Sigmoid colon (tissue), 7 donors: ENCODE results near the gene KCNQ1OT1. TPM values are rescaled to one million over a fixed set of nuclear protein-coding genes. Genes with fewer than 3 reads are reported as not detected.

Source experiments
- DNase-seq: peaks from one replicate; pipeline ENCODE4 v3.0.0-alpha.2; 2019
- H3K27ac ChIP-seq, 4 donors: fragments of 200-600 bp; sonication (generic); one replicate each; pipeline ENCODE4 v1.5.1; 2016 to 2019; ENCODE audit warnings: mild to moderate bottlenecking in 1 of 4
- H3K27me3 ChIP-seq, 3 donors: fragments of 200-600 bp; sonication (generic); one replicate each; pipeline ENCODE4 v1.5.1; 2019; ENCODE audit warnings: mild to moderate bottlenecking in 1 of 3
- H3K36me3 ChIP-seq, 4 donors: fragments of 200-600 bp; sonication (generic); one replicate each; pipeline ENCODE4 v1.5.1; 2016 to 2019
- H3K4me1 ChIP-seq, 4 donors: fragments of 200-600 bp; sonication (generic); one replicate each; pipeline ENCODE4 v1.5.1; 2017 to 2019
- H3K4me3 ChIP-seq, 4 donors: fragments of 200-600 bp; sonication (generic); one replicate each; pipeline ENCODE4 v1.5.1; 2017 to 2019; ENCODE audit warnings: mild to moderate bottlenecking in 2 of 4, moderate library complexity in 1 of 4
- H3K9me3 ChIP-seq, 4 donors: fragments of 200-600 bp in 3 of 4; sonication (generic) in 3 of 4; one replicate each; pipeline versions ENCODE4 v1.5.1 to v1.6.1; 2013 to 2019
- CTCF ChIP-seq, 4 experiments: fragments of 450-650 bp in 3 of 4; fragments of 200-600 bp in 1 of 4; IDR thresholded peaks; one replicate each; pipeline ENCODE4 v1.5.1; 2016 to 2019; ENCODE audit warnings: antibody characterized with exemption in 4 of 4, mild to moderate bottlenecking in 3 of 4, moderate library complexity in 2 of 4
- EP300 ChIP-seq, 4 donors: sonication (generic); formaldehyde crosslinking; IDR thresholded peaks; one replicate each; pipeline ENCODE4 v1.6.1; 2017; ENCODE audit warnings: antibody characterized with exemption in 4 of 4
- POLR2A ChIP-seq, 2 donors: fragments of 450-650 bp; IDR thresholded peaks; one replicate each; pipeline ENCODE4 v1.6.1; 2016; ENCODE audit warnings: antibody characterized with exemption in 2 of 2, mild to moderate bottlenecking in 2 of 2, moderate library complexity in 2 of 2
- POLR2AphosphoS5 ChIP-seq, 4 donors: sonication (generic); formaldehyde crosslinking; IDR thresholded peaks; one replicate each; pipeline ENCODE4 v1.6.1; 2017; ENCODE audit warnings: antibody characterized with exemption in 4 of 4
- WGBS, 2 donors: extraction: QIAGEN DNeasy Blood & Tissue Kit; methylation state at CpG; one replicate each; pipeline ENCODE4 v1.1.7; 2013; 5-methylcytosine and 5-hydroxymethylcytosine counted together
- intact Hi-C: fragments of 100-400 bp; cut with DNase I; formaldehyde crosslinking; loops from one replicate; pipeline ENCODE4 v1.15.1; 2023
- polyA plus RNA-seq, 3 donors: library from polyadenylated mRNA; stranded (reverse); fragments of 200-250 nt; gene quantifications; one replicate each; pipeline ENCODE4 v1.2.3, GENCODE V29; 2013
- total RNA-seq, 4 donors: library from RNA; depleted of rRNA; stranded (reverse); fragments of >200 nt; gene quantifications; one replicate each; pipeline ENCODE4 v1.1.0, GENCODE V29; 2016
- donor health status: healthy with polysubstance abuse.
- donor health status: Bipolar disorder and iron deficiency.
- donor health status: healthy.

Gene KCNQ1OT1
- total and polyA plus RNA-seq, 7 donors = under 0.01 to 3.6 (median 0.99) TPM

- WGBS, 2 donors = 94 to 95% methylated on average over 16 of the region's 16 CpGs
- H3K27me3 ChIP-seq = no peaks in the 10 kb centered on the region
- peaks cover 4 to 38% (median 12%) of the 10 kb centered on the region in 4 donors for H3K9me3 ChIP-seq
- H3K27ac ChIP-seq = no peak overlapping the region
- no peaks in the 10 kb centered on the region for H3K4me1 ChIP-seq
- no peak for TF ChIP-seq EP300 (IDR thresholded peaks at IDR 0.05)
- TF ChIP-seq POLR2A (IDR thresholded peaks at IDR 0.05) = no peak
- no peak for DNase-seq
- no peaks in the 10 kb centered on the region for H3K36me3 ChIP-seq
- H3K4me3 ChIP-seq = no peak overlapping the region
- intact Hi-C loops = no loop called here
Observed at GRCh38 chr11:2653930-2654739, 45.7 kb downstream of the KCNQ1OT1 start.

- Histone ChIP-seq H3K27me3 (no peaks in the 10 kb centered on the region), H3K4me3 (no peak overlapping the region), H3K27ac (no peak overlapping the region), H3K36me3 (no peaks in the 10 kb centered on the region), H3K4me1 (no peaks in the 10 kb centered on the region), H3K9me3 (peaks cover 4 to 39% (median 13%) of the 10 kb centered on the region in 4 donors)
- no peak for DNase-seq
- TF ChIP-seq POLR2AphosphoS5 (IDR thresholded peaks at IDR 0.05) (no peak), CTCF (IDR thresholded peaks at IDR 0.05) (no peak), POLR2A (IDR thresholded peaks at IDR 0.05) (no peak), EP300 (IDR thresholded peaks at IDR 0.05) (no peak)
- WGBS, 2 donors = 85 to 92% methylated on average over 1 of the region's 1 CpG
- intact Hi-C loops = no loop called here
Observed at GRCh38 chr11:2653198-2653551, 46.6 kb downstream of the KCNQ1OT1 start.

GRCh38 chr11:2652333-2653197 is 47.2 kb downstream of the KCNQ1OT1 start:
- TF ChIP-seq POLR2AphosphoS5 (IDR thresholded peaks at IDR 0.05) = no peak
- no peak for TF ChIP-seq EP300 (IDR thresholded peaks at IDR 0.05)
- TF ChIP-seq POLR2A (IDR thresholded peaks at IDR 0.05) = no peak
- TF ChIP-seq CTCF (IDR thresholded peaks at IDR 0.05) = no peak
- WGBS, 2 donors = 86% methylated on average over 11 of the region's 11 CpGs
- no peak overlapping the region for H3K4me3 ChIP-seq
- no peaks in the 10 kb centered on the region for H3K36me3 ChIP-seq
- DNase-seq = no peak
- H3K27ac ChIP-seq = no peak overlapping the region
- no peaks in the 10 kb centered on the region for H3K27me3 ChIP-seq
- H3K9me3 ChIP-seq = peaks cover 4 to 39% (median 13%) of the 10 kb centered on the region in 4 donors
- intact Hi-C loops = no loop called here
- no peaks in the 10 kb centered on the region for H3K4me1 ChIP-seq

- H3K4me3 ChIP-seq = no peak overlapping the region
- H3K27me3 ChIP-seq = no peaks in the 10 kb centered on the region
- intact Hi-C loops = no loop called here
- no peak overlapping the region for H3K27ac ChIP-seq
- H3K4me1 ChIP-seq = no peaks in the 10 kb centered on the region
- H3K36me3 ChIP-seq = no peaks in the 10 kb centered on the region
- peaks cover 4 to 39% (median 15%) of the 10 kb centered on the region in 4 donors for H3K9me3 ChIP-seq
- WGBS, 2 donors = 88 to 91% methylated on average over 7 of the region's 7 CpGs
- TF ChIP-seq CTCF (IDR thresholded peaks at IDR 0.05) (no peak), POLR2AphosphoS5 (IDR thresholded peaks at IDR 0.05) (no peak)
- DNase-seq = no peak
Observed at GRCh38 chr11:2651826-2652271, 47.9 kb downstream of the KCNQ1OT1 start.

- Histone ChIP-seq H3K36me3 (no peaks in the 10 kb centered on the region), H3K27ac (no peak overlapping the region), H3K4me3 (no peak overlapping the region), H3K27me3 (no peaks in the 10 kb centered on the region), H3K9me3 (peaks cover 4 to 42% (median 17%) of the 10 kb centered on the region in 4 donors), H3K4me1 (no peaks in the 10 kb centered on the region)
- intact Hi-C loops = no loop called here
- DNase-seq = no peak
- 93 to 95% methylated on average over 4 of the region's 4 CpGs for WGBS, 2 donors
- TF ChIP-seq CTCF (IDR thresholded peaks at IDR 0.05) = no peak
- no peak for TF ChIP-seq POLR2AphosphoS5 (IDR thresholded peaks at IDR 0.05)
- no peak for TF ChIP-seq POLR2A (IDR thresholded peaks at IDR 0.05)
- no peak for TF ChIP-seq EP300 (IDR thresholded peaks at IDR 0.05)
Observed at GRCh38 chr11:2651054-2651617, 48.7 kb downstream of the KCNQ1OT1 start.
